OCI-LY3 (cell line): ENCODE results near the gene BCAR3.

Source experiments
- EZH2phosphoT487 ChIP-seq: fragments of 200-600 bp; shearing (Covaris generic); IDR thresholded peaks from 2 replicates; pipeline ENCODE4 v1.6.1; 2018; ENCODE audit warnings: antibody characterized with exemption, mixed run types, low read depth
- TF ChIP-seq, protein P1 (sequence below): fragments of 200-600, 300-600 bp; sonication (generic); IDR thresholded peaks from 2 replicates; pipeline ENCODE4 v1.5.1; 2014; ENCODE audit warnings: antibody characterized with exemption, low read length, low read depth

DNA sequence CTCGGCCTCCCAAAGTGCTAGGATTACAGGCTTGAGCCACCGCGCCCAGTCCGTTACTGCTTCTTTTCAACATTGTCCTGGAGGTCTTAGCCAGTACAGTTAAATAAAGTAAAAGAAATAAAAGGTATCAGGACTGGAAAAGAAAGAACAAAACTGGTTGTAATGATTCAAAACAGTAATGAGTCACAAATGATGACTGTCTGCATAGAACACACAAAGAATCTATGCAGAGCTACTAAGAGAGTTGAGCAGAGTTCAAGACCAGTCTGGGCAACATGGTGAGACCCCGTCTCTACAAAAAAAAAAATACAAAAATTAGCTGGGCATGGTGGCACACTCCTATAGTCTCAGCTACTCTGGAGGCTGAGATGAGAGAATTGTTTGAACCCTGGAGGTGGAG lies 23.4 kb downstream of the BCAR3 start:
- TF ChIP-seq, protein P1, sequence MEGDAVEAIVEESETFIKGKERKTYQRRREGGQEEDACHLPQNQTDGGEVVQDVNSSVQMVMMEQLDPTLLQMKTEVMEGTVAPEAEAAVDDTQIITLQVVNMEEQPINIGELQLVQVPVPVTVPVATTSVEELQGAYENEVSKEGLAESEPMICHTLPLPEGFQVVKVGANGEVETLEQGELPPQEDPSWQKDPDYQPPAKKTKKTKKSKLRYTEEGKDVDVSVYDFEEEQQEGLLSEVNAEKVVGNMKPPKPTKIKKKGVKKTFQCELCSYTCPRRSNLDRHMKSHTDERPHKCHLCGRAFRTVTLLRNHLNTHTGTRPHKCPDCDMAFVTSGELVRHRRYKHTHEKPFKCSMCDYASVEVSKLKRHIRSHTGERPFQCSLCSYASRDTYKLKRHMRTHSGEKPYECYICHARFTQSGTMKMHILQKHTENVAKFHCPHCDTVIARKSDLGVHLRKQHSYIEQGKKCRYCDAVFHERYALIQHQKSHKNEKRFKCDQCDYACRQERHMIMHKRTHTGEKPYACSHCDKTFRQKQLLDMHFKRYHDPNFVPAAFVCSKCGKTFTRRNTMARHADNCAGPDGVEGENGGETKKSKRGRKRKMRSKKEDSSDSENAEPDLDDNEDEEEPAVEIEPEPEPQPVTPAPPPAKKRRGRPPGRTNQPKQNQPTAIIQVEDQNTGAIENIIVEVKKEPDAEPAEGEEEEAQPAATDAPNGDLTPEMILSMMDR = no peak
- TF ChIP-seq EZH2phosphoT487 = no peak
